Measurements from ENCODE around the gene ELAVL3. TPM values are rescaled to one million over a fixed set of nuclear protein-coding genes. Genes with fewer than 3 reads are reported as not detected.

The ELAVL3 gene
- total RNA-seq, 1 donor from 2014 or later = not detected

DNA sequence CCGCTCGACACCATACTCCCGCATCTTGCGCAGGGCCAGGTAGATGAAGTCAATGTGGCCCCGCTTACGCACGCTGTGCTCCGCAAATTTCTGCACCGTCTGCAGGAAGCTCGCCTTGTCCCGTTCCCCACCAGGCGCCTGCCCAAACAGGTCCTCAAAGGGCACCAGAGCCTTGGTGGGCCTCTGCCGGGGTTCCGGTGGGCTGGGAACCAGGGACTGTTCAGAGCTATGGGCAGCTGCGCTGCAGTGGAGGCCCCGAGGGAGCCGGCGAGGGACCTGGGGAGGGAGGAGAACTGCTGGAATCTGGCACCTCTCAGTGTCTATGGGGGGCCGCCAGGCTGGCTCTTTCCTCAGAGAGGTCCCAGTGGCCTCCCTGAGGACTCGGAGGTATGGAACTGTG is 33.1 kb upstream of the ELAVL3 start:
- no peak for DNase-seq
- Mint-ChIP-seq H3K36me3 (ENCODE audit: low read depth) (peaks cover 58% of the 10 kb centered on the region), H3K4me1 (no peaks in the 10 kb centered on the region), H3K9me3 (no peaks in the 10 kb centered on the region), H3K27me3 (no peaks in the 10 kb centered on the region), H3K27ac (no peak overlapping the region), H3K4me3 (no peak overlapping the region)
- no peak for ATAC-seq (ENCODE audit: low read depth)
- CTCF ChIA-PET = no interaction called here
- intact Hi-C loops (cut with micrococcal nuclease) = no loop called here
- POLR2A ChIA-PET = no interaction called here
- TF ChIP-seq, protein P1, sequence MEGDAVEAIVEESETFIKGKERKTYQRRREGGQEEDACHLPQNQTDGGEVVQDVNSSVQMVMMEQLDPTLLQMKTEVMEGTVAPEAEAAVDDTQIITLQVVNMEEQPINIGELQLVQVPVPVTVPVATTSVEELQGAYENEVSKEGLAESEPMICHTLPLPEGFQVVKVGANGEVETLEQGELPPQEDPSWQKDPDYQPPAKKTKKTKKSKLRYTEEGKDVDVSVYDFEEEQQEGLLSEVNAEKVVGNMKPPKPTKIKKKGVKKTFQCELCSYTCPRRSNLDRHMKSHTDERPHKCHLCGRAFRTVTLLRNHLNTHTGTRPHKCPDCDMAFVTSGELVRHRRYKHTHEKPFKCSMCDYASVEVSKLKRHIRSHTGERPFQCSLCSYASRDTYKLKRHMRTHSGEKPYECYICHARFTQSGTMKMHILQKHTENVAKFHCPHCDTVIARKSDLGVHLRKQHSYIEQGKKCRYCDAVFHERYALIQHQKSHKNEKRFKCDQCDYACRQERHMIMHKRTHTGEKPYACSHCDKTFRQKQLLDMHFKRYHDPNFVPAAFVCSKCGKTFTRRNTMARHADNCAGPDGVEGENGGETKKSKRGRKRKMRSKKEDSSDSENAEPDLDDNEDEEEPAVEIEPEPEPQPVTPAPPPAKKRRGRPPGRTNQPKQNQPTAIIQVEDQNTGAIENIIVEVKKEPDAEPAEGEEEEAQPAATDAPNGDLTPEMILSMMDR (IDR thresholded peaks at IDR 0.05) = no peak

DNA sequence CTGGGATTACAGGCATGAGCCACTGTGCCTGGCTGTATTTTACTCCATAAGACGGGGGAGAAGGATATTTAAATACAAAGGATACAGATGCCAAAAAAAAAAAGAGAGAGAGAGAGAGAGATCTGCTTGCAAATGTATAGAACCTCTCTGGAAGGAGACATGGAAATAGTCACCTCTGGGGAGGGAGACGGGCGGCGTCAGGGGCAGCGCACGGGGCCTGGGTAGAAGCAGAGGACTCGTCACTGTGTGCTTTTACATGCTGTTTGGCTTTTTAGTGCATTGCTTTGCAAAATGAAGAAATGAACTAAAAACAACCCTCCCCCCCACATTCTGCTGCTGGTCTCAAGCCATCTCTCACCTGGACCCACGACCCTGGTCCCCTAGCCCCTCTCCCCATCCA is 29.6 kb upstream of the ELAVL3 start:
- intact Hi-C loops (cut with micrococcal nuclease) = no loop called here
- no peak for DNase-seq
- no peak for ATAC-seq (ENCODE audit: low read depth)
- no peaks in the 10 kb centered on the region for H3K9me3 Mint-ChIP-seq
- no peak overlapping the region for H3K27ac Mint-ChIP-seq
- ChIA-PET CTCF (no interaction called here), POLR2A (interaction anchor here (0.6 kb wide), 1 partner anchor 45 kb away, joined by 5 read pairs; no protein-coding TSS in a partner anchor)
- no peaks in the 10 kb centered on the region for H3K27me3 Mint-ChIP-seq
- H3K4me3 Mint-ChIP-seq = no peak overlapping the region
- peaks cover 40% of the 10 kb centered on the region for H3K36me3 Mint-ChIP-seq (ENCODE audit: low read depth)
- H3K4me1 Mint-ChIP-seq = peaks cover 11% of the 10 kb centered on the region
- TF ChIP-seq, protein P1 (IDR thresholded peaks at IDR 0.05) = no peak

DNA sequence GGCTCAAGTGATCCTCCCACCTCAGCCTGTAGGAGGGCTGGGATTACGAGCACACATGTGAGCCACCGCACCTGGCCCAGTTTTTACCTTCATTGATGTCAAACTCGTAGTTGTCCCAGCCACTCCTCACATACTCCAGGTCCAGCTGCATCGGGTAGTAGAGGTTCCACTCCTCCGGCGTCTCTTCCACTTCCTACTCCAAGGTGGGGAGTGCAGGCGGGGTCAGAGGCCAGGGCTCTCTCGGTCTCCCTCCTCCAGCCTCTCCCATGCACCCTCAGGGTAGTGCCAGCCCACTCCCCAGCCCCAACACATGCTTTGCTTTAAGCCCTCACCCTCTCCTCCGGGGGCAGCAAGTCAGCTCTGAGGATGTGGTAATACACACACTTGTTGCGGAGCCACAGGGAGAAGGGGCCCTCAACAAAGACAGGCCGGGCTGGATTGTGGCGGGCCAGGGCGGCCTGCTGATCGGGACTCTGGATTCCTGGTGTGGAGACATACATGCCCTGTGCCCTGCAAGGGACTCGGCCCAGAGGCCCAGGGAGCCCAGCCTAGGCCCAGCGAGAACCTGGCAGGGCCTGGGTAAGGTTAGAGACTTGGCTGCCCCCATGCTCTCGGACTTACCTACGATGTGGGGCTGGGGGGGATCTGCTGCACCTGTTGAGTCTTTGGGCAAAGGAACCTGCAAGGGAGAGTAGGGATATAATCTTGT is 26.7 kb upstream of the ELAVL3 start:
- H3K9me3 Mint-ChIP-seq = no peaks in the 10 kb centered on the region
- H3K27me3 Mint-ChIP-seq = no peaks in the 10 kb centered on the region
- ChIA-PET POLR2A (interaction anchor here (2.1 kb wide), 1 partner anchor 52 kb away, joined by 7 read pairs; the partner anchor contains the start of gene ELOF1), CTCF (no interaction called here)
- peaks cover 23% of the 10 kb centered on the region for H3K36me3 Mint-ChIP-seq (ENCODE audit: low read depth)
- TF ChIP-seq, protein P1 (IDR thresholded peaks at IDR 0.05) = no peak
- intact Hi-C loops (cut with micrococcal nuclease) = no loop called here
- ATAC-seq (ENCODE audit: low read depth) (no peak), DNase-seq (no peak)
- no peak overlapping the region for H3K4me3 Mint-ChIP-seq
- H3K27ac Mint-ChIP-seq = no peak overlapping the region
- H3K4me1 Mint-ChIP-seq = peaks cover 18% of the 10 kb centered on the region

DNA sequence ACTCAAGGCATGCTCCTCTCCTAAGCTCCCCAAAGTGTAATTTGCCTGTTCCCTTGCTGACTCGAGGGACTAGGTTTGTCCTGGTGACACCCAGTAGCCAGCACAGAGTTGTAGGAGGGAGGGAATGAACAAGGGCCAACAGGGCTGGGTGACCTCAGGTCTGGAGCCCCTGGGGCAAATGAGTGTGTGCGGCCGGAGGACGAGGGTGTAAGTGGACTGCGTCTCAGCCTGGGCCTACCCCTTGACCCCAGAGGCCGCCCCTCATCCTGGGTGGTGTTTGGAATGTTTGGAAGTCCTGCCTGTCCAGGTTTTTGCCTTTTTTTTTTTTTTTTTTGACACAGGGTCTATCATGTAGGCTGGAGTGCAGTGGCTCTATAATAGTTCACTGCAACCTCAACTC is 26.1 kb upstream of the ELAVL3 start:
- peak overlapping the region; percentile 95 for H3K27ac Mint-ChIP-seq
- no peaks in the 10 kb centered on the region for H3K9me3 Mint-ChIP-seq
- ATAC-seq (ENCODE audit: low read depth) (no peak), DNase-seq (no peak)
- intact Hi-C loops (cut with micrococcal nuclease) = no loop called here
- CTCF ChIA-PET = no interaction called here
- peak overlapping the region; percentile 38 for H3K4me3 Mint-ChIP-seq
- POLR2A ChIA-PET = interaction anchor here (0.6 to 2.1 kb wide), 5 partner anchors 16 to 260 kb away, joined by 3 to 10 read pairs (median 5); partner anchors contain the start of genes ECSIT, ELOF1 and ZNF441
- H3K4me1 Mint-ChIP-seq = peaks cover 18% of the 10 kb centered on the region
- H3K27me3 Mint-ChIP-seq = no peaks in the 10 kb centered on the region
- H3K36me3 Mint-ChIP-seq (ENCODE audit: low read depth) = peaks cover 19% of the 10 kb centered on the region
- TF ChIP-seq, protein P1 (IDR thresholded peaks at IDR 0.05) = no peak

DNA sequence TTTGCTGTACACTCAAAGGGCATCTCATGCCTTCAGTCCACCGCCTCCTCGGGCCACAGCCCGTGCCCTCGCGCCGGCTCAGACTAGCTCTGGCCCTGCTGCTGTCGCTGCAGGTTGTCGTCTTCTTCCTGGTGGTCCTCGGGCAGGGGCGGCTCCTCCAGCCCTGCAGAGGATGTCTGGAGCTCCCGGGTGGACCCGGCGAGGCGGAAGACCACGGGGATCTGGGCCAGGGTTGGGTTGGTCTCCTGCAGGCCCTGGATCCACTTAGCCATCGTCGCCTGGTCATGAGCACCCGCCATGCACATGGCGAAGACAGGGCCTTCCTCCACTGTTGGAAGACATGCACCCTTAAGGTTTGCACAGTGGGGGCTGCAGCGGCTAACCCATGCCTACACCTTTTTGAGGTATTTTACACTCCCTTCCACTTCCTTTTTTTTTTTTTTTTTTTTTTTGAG is 25.3 kb upstream of the ELAVL3 start:
- H3K27ac Mint-ChIP-seq = peak overlapping the region; percentile 95

More for the DNA sequence above, 25.3 kb upstream of the ELAVL3 start:
- no peaks in the 10 kb centered on the region for H3K27me3 Mint-ChIP-seq
- TF ChIP-seq, protein P1 (IDR thresholded peaks at IDR 0.05) = no peak
- peaks cover 18% of the 10 kb centered on the region for H3K4me1 Mint-ChIP-seq
- DNase-seq = no peak
- ATAC-seq (ENCODE audit: low read depth) = peak; percentile 10
- ChIA-PET POLR2A (interaction anchor here (0.6 to 2.1 kb wide), 8 partner anchors 17 to 261 kb away, joined by 3 to 10 read pairs (median 4); partner anchors contain the start of genes ECSIT, ELOF1 and ZNF441), CTCF (interaction anchor here (0.6 kb wide), 1 partner anchor 100 kb away, joined by 3 read pairs; no protein-coding TSS in a partner anchor)
- no peaks in the 10 kb centered on the region for H3K9me3 Mint-ChIP-seq
- H3K36me3 Mint-ChIP-seq (ENCODE audit: low read depth) = peaks cover 18% of the 10 kb centered on the region
- intact Hi-C loops (cut with micrococcal nuclease) = no loop called here
- peak overlapping the region; percentile 92 for H3K4me3 Mint-ChIP-seq

Measured in activated B cell treated with CpG ODN at 0.5 μM for 24 hours (primary cell).